ENCODE results near the gene SUFU.

DNA sequence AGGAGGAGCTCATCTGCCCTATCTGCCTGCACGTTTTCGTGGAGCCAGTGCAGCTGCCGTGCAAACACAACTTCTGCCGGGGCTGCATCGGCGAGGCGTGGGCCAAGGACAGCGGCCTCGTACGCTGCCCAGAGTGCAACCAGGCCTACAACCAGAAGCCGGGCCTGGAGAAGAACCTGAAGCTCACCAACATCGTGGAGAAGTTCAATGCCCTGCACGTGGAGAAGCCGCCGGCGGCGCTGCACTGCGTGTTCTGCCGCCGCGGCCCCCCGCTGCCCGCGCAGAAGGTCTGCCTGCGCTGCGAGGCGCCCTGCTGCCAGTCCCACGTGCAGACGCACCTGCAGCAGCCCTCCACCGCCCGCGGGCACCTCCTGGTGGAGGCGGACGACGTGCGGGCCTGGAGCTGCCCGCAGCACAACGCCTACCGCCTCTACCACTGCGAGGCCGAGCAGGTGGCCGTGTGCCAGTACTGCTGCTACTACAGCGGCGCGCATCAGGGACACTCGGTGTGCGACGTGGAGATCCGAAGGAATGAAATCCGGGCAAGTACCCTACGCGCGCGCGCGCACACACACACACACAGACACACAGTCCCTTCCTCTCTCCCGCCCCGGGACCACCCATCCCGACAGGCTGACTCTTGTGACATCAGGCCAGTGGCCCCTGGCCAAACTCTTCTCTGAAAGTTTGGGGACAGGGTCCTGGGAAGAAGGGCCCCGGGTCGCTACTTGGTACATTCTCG, 141.0 kb downstream of the SUFU start:
- TF ChIP-seq, protein P1, sequence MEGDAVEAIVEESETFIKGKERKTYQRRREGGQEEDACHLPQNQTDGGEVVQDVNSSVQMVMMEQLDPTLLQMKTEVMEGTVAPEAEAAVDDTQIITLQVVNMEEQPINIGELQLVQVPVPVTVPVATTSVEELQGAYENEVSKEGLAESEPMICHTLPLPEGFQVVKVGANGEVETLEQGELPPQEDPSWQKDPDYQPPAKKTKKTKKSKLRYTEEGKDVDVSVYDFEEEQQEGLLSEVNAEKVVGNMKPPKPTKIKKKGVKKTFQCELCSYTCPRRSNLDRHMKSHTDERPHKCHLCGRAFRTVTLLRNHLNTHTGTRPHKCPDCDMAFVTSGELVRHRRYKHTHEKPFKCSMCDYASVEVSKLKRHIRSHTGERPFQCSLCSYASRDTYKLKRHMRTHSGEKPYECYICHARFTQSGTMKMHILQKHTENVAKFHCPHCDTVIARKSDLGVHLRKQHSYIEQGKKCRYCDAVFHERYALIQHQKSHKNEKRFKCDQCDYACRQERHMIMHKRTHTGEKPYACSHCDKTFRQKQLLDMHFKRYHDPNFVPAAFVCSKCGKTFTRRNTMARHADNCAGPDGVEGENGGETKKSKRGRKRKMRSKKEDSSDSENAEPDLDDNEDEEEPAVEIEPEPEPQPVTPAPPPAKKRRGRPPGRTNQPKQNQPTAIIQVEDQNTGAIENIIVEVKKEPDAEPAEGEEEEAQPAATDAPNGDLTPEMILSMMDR (IDR thresholded peaks at IDR 0.05; ENCODE audit: poor library complexity) = peak; percentile 54
- TF ChIP-seq EZH2phosphoT487 (IDR thresholded peaks at IDR 0.05; ENCODE audit: low read depth, severe bottlenecking, unreplicated experiment) = no peak
